ENCODE results near the gene TBX2. TPM values are rescaled to one million over a fixed set of nuclear protein-coding genes. Genes with fewer than 3 reads are reported as not detected.

Gene TBX2
- total and polyA plus RNA-seq, 2 of the 13 experiments (the other 11 are each of a cell fraction or from before 2014, with no cell fraction given) = 2.8 to 15.3 TPM

GRCh38 chr17:61412143-61412859, 12.7 kb downstream of the TBX2 start (continued):
- TF ChIP-seq ZHX1 (CRISPR knock-in tag; IDR thresholded peaks at IDR 0.05; ENCODE audit: low read depth) (peak; percentile 81), YEATS2 (CRISPR knock-in tag; IDR thresholded peaks at IDR 0.05; ENCODE audit: borderline replicate concordance) (peak; percentile 68), ZBTB4 (CRISPR knock-in tag; IDR thresholded peaks at IDR 0.05; ENCODE audit: borderline replicate concordance) (0 out of 2 replicates have a peak, but pooled peaks have one; percentile 17), ZSCAN31 (CRISPR knock-in tag; IDR thresholded peaks at IDR 0.05; ENCODE audit: low read depth) (peak; percentile 99), ZFP90 (CRISPR knock-in tag; IDR thresholded peaks at IDR 0.05; ENCODE audit: borderline replicate concordance) (0 out of 2 replicates have a peak, but pooled peaks have one; percentile 88), TSC22D2 (CRISPR knock-in tag; IDR thresholded peaks at IDR 0.05; ENCODE audit: borderline replicate concordance) (peak; percentile 91; the same call in 1 of the 2 replicates), SOX5 (CRISPR knock-in tag; IDR thresholded peaks at IDR 0.05; ENCODE audit: borderline replicate concordance) (peak; percentile 36; the same call in 1 of the 2 replicates), HOXA3 (CRISPR knock-in tag; IDR thresholded peaks at IDR 0.05) (peak; percentile 83), PRDM10 (CRISPR knock-in tag; IDR thresholded peaks at IDR 0.05; ENCODE audit: low read depth) (0 out of 2 replicates have a peak, but pooled peaks have one; percentile 23), ZNF563 (CRISPR knock-in tag; IDR thresholded peaks at IDR 0.05) (peak; percentile 70; the same call in 1 of the 2 replicates), MYPOP (CRISPR knock-in tag; IDR thresholded peaks at IDR 0.05) (peak; percentile 71), GTF3A (CRISPR knock-in tag; conservative IDR thresholded peaks at IDR 0.05) (peak; percentile 80; the same call in 1 of the 2 replicates), ZBTB21 (CRISPR knock-in tag; IDR thresholded peaks at IDR 0.05) (no peak), ATF3 (CRISPR knock-in tag; IDR thresholded peaks at IDR 0.05) (peak; percentile 52; the same call in 1 of the 2 replicates), ATF7-NPFF (CRISPR knock-in tag; IDR thresholded peaks at IDR 0.05; ENCODE audit: low read depth) (peak; percentile 83; the same call in 1 of the 2 replicates)
